ENCODE data around the gene PLIN4.
"Not testable (repeated sequence)": the region's sequence is repeated elsewhere in the genome, so short reads cannot be mapped to it uniquely, and the experiment has no call there.

The PLIN4 gene

DNA sequence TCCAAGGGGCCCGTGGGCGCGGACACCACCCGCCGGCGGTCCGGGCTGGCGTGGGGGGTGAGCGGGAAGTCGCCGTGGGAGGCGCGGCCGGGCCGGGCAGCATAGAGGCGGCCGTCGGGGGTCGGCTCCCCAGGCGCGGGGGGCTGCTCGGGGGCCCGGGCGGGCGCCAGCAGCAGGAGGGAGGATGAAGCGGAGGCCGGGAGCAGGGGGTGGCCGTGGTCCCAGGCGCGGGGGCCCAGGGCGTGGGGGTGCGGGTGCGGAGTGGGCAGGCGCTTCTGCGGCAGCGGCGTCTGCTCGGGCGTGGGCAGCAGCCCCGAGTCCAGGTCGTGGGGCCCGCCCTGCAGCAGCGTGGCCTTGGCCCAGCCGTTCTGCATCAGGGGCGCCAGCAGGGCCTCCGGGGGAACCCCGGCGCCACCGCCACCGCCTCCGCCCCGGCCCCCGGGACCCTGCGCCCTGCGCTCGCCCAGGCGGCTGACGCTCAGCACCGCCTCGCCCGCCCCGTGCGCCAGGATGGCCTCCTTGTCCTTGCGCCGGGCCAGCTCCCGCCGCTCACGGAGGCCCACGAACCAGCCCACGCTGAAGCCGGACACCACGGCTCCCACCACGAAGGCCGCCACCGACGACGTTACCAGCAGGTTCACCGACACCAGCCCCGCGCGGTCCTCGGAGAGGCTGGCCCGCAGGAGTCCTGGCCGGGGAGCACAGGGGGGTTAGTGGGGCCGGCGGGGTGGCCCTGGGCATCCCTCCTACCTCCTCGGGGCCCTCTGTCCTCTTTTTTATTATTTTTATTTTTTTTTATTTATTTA is 25.8 kb upstream of the PLIN4 start:
- DNase-seq (ENCODE audit: low read depth, low spot score), result no peak

DNA sequence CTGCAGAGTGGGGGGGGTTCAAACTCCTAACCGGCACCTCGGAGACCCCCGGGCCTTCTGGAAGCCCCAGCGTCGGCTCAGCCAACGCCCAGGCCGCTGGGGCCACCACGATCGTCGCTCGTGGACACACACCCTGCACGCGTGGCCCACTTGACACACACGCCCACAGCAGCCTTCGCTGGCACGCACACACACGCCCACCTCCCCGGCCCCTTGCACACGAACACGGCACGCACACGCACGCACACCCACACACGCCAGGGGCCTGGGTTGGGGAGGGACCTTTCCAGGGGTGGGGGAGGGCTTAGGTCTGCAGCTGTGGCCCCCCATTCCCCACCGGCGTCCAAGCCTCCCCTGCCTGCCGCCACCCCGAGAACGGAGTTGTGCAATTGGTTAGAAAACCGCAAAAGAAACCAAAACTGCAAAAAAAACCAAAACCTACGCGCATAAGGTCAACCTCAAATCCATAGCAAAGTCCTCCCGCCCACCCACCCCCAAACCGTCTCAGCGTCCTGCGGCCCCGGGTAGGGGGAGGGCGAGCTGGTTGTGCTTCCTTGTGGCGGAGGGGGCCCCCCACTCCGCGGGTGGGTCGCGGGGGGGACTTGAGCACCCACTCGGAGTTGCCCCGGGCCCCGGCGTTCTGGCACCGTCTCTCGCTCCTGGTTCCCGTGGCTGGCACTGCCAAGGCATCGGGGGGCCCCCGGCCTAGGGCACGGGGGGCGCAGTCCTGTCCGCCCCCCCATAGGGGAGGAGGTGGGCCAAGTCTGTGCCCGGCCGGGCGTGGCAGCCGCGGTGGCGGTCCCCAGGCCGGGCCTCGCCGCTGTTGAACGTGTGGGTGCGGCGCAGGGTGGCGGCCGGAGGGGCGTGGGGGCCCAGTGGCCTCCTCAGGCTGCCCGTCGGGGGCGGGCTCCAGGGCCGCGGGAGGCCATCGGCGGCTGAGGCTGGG is 24.9 kb upstream of the PLIN4 start:
- DNase-seq (ENCODE audit: low read depth, low spot score), result no peak

DNA sequence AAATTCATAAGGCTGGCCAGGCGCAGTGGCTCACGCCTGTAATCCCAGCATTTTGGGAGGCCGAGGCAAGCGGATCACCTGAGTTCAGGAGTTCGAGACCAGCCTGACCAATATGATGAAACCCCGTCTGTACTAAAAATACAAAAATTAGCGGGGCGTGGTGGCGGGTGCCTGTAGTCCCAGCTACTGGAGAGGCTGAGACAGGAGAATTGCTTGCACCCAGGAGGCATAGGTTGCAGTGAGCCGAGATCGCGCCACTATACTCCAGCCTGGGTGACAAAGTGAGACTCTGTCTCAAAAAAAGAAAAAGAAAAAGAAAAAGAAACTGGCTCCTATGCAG is 23.5 kb upstream of the PLIN4 start:
- DNase-seq (ENCODE audit: low read depth, low spot score), result not testable (repeated sequence)

DNA sequence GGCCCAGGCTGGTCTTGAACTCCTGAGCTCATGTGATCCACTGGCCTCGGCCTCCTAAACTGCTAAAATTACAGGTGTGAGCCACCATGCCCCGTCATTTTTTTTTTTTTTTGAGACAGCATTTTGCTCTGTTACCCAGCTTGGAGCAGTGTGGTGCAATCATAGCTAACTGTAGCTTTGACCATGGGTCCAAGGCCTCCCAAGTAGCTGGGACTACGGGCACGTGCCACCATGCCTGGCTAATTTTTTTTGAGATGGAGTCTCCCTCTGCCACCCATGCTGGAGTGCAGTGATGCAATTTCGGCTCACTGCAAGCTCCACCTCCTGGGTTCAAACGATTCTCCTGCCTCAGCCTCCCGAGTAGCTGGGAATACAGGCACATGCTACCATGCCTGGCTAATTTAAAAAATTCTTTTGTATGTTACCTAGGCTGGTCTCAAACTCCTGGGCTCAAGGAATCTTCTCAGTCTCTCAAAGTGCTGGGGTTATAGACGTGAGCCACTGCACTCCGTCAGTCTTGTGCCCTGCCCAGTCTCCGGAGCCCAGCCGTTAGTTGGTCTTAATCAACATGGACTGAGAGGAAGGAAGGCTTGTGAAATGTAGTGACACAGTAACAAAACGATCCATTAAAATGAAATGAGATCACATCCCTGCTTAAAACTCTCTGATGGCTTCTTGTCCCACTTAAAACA is 23.0 kb upstream of the PLIN4 start:
- DNase-seq (ENCODE audit: low read depth, low spot score), result no peak

DNA sequence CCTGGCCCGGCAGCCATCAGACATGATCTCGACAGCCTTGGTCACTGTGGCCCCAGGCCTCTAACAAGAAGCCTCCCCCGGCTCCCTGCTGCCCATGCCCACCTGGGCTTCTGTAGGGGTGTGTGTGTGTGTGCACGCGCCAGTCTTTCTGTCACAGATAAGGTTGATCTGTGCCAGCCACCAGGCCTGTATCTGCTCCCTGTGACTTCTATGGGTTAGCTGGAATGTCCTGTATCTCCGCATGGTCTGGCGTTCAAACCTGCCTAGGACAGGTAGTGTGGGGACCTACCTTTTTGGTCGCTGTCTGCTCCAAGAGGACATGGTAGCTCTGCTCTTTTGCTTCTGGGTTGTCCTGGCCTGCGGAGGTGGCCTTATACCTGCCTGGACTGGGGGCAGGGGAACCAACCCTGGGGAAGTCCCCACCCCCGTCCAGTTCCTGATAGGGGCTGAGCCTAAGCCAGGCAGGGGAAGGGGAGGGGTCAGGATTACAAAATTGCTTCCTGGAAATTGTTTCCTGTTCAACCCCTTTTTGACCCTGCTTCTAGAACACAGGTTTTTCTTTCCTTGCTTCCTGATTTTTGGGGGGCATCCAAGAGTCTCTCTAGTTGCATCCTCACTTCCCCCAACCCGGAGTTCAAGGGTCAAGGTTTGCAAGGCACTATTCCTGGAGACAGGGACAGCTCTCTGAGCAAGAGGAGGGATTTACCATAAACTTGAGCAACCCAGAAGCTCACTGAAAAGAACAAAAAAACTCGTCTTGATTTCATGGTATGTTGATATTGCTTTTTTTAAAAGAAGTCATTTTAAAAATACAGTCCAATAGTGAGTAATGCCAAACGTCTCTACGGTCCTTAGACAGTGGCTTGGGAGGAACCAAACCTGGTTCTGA is 21.7 kb upstream of the PLIN4 start, which contains the start of gene LRG1:
LRG1 (minus strand) TSS at position 344 of the 889 bp plus-strand sequence; CDS start at position 321, 23 bp downstream.
- no peak for DNase-seq (ENCODE audit: low read depth, low spot score)

DNA sequence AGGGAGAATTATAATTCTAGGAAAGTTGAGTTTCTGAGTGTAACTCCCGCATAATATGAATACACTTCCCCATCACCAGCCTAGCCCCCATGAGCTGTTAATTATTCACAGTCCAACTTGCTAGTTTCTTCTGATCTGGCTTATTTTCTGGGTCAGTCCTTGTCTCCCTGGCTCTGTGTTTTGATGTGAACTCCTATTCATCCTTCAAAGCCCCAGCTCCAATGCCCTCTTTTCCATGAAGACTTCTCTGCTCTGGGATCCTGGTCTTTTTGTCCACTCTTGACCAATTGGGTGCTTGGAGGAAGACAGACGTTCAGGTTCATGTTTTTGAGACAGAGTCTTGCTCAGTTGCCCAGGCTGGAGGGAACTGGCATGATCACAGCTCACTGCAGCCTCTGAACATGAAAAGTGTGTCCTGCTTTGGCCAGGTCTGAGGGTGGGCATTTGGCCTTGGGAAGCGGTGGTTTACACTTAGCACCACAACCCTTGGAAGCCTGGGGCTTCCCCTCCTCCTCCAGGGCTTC is 20.9 kb upstream of the PLIN4 start:
- DNase-seq (ENCODE audit: low read depth, low spot score), result no peak

DNA sequence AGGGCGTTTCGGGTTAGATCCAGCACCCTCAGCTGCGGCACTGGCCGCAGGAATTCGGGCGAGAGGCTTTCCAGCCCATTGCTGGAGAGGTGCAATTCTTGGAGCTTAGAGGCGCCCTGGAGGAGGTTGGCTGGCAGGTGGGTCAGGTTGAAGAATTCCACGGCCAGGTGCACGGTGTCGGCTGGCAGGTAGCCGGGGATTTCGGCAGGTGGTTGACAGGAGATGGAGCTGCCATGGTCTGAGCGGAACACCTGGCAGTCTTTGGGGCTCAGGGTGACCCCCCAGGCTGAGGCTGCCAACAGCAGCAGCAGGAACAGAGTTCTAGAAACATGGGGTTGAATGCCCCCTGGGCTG is 20.3 kb upstream of the PLIN4 start:
- no peak for DNase-seq (ENCODE audit: low read depth, low spot score)

DNA sequence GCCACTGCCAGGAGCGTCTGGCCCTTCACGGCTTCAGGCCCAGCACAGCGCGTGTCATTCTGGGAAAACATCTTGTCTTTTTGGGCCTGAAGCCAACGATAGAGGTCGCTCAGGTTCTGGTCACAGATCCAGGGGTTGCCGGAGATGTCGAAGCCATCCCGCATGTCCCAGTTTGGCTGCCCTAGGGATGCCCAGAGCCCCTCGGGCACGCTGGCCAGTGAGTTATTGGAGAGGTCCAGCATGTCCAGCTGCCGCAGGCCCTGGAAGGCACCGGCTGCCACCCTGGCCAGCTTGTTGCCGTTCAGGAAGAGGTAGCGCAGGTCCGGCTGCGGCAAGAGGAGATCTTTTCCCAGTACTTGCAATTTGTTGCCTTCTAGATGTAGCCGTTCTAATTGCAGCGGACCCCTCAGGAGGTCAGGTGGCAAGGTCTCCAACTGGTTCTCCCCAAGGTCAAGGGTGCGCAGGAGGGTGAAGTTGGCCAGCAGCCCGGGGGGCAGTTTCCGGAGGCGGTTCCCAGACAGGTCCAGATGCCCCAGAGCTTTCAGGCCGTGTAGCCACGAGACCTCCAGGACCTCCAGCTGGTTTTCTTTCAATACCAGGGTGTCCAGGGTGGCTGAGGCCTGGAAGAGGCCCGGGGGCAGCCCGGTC is 19.8 kb upstream of the PLIN4 start:
- no peak for DNase-seq (ENCODE audit: low read depth, low spot score)

DNA sequence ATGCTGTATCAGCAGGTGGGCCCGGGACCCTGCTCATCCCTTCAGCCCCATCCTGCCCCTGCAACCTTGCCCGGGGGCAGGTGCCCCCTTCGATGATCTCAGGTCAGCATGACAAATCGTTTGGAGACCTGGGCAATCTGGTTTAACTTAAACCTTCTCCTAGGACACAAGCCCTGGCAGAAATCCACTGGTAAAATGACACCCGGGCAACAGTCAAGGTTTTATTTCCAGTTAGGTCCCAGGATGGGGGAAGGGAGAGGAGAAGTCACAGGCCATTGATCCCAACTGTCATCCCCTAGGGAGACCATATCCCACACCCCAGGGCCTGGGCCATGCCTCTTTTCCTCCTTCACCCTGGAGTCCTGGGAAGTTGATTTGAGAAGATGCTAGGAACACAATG is 18.5 kb upstream of the PLIN4 start:
- DNase-seq (ENCODE audit: low read depth, low spot score), result no peak

DNA sequence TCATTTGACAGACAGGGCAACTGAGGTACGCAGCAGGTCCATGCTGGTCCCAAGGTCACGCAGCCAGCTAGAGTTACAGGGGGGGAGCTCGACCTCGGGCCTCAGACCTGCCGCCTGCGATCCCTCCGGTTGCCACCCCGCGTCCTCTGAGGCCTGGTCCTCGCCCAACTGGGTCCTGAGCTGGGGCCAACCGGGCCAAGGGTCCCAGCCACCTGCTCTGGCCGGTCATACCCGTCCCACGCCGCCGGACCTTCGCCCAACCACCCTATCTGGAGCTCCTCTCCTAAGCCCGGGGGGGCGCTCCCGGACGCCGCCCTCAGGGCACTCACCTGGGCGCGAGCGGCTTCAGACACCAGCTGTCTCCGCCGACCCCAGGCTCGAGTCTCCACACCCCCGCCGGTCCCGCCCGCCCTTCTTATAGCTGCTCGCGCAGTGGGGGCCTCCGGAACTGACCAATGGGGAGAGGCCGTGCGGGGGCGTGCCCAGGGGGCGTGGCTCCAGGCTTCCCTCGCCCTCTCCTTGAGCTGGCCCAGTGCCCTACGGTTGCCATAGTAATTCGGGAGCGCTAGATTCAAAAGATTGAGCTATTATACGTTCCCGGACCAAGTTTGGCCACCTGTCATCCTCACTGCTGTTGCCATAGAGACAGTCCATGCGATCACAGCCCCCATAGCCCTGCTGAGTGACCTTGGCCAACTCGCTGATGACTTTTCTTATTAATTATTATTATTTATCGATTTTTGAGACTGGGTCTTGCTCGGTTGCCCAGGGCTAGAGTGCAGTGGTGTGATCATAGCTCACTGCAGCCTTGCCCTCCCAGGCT is 16.8 kb upstream of the PLIN4 start, which contains the start of gene PLIN5:
PLIN5 (minus strand) TSS at position 389 of the 823 bp plus-strand sequence. CDS start 1,150 bp downstream, outside the sequence.
- no peak for DNase-seq (ENCODE audit: low read depth, low spot score)

DNA sequence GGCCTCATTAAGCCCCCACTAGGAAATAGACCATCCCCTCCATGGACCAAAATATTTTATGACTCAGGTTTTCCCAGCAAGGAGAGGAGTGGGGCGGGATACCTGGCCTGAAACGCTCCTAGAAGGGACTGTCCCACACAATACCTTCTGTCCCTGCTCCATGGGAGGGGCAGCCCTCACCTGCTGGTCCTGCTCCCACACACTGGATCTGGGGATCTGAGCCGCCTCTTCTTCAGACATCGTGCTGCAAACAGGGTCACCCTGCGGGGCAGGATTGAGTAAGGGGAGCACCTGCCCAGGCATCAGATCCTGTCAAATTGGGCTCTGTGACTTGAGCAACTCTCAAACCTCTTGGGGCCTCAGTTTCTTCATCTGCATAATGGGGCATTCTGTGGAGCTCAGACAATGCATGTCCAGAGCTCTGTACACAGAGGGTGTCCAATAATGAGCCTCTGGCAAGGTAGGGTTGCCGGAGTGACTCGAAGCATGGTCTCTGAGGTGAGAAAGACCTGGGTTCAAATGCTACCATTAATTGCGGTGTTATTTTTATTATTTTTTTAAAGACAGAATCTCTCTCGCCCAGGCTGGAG is 15.6 kb upstream of the PLIN4 start:
- DNase-seq (ENCODE audit: low read depth, low spot score), result no peak

DNA sequence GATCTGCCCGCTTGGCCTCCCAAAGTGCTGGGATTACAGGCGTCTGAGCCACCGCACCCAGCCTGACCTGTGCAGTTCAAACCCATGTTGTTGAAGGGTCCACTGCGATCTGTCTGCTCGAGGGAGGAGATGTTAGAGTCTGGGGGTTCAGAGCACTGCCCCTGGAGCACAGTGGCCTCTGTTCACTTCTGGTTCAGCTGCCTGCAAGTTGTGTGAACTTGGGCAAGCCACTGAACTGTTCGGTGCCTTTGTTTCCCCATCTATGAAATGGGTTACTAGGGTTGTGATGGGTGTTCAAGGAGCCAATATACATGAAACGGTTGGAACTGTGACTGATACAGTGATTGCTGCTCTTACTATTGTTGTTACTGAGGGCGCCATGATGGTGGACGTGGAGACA is 15.0 kb upstream of the PLIN4 start:
- no peak for DNase-seq (ENCODE audit: low read depth, low spot score)

DNA sequence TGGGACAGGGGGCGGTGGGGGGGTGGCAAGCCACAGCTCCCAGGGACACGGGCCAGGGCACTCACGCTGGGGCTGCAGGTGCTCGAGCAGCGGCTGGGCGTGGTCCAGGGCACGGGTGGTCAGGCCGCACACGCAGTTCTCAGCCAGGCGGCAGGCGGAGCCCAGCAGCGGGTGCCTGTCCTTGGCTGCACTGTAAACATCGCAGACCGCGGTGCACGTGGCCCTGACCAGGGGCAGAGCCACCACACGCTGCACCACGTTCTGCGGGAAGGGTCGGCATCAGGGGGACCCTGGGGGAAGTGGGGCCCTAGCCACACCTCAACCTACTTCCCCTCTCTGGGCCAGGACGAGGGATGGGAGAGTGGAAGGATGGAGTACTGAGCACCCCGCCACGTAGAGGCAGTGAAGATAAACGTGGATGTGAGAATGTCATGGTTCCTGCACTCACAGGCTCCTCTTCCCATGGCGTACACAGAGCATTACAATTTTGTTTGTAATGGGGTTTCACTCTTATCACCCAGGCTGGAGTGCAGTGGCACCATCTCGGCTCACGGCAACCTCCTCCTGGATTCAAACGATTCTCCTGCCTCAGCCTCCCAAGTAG is 13.4 kb upstream of the PLIN4 start:
- no peak for DNase-seq (ENCODE audit: low read depth, low spot score)

DNA sequence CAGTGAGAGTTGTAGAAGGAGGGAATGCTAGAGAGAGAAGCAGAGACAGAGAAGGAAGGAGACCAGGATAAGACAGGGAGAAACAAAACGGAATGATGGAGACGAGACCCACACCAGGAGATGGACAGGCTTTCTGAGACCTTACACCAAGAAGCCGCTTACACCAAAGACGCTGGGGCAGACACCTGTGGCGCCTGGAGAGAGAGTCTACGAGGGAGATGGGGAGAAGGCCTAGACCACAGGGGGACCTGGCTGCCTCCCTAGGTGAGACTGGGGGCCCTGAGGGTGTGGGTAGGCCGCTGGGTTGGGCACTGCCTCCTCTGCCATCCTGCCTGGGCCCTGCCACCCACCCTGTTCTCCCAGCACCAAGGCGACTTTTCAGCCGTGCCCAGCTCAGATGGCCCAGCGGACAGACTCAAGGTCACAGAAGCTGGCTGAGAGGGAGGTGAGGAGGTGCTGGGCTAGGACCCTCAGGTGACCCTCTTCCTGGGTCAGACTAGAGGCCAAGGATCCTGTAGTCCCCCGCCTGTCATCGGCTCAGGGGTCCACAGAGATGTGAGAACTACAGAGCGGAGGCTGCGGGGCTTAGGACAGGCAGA is 11.7 kb upstream of the PLIN4 start:
- no peak for DNase-seq (ENCODE audit: low read depth, low spot score)

DNA sequence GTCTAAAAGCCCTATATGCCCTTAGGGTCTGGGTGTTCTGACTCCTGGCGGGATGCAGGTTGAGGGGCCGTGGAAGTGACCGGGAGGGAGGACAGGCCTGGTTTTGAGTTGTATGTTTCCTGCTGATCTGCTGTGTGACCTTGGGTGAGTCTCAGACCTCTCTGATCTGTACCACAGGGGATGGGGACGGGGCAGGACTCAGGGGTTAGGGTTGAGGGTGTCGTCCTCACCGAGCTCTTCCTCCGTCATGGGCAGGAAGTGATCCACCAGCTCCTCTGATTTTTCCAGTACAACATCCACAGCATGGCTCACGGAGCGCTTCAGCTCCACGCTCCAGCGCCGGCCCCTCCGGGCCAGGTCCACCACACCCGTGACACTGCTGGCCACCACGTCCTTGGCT is 10.6 kb upstream of the PLIN4 start:
- DNase-seq (ENCODE audit: low read depth, low spot score), result no peak

DNA sequence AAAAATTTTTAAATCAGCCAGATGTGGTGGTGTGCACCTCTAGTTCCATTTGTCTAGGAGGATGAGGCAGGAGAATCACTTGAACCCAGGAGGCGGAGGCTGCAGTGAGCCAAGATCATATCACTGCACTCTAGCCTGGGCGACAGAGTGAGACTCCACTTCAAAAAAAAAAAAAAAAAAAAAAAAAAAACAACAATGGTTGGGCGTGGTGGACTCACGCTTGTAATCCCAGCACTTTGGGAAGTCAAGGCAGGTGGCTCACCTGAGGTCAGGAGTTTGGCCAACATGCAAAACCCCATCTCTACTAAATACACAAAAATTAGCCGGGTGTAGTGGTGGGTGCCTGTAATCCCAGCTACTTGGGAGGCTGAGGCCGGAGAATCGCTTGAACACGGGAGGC is 9.1 kb upstream of the PLIN4 start:
- not testable (repeated sequence) for DNase-seq (ENCODE audit: low read depth, low spot score)

DNA sequence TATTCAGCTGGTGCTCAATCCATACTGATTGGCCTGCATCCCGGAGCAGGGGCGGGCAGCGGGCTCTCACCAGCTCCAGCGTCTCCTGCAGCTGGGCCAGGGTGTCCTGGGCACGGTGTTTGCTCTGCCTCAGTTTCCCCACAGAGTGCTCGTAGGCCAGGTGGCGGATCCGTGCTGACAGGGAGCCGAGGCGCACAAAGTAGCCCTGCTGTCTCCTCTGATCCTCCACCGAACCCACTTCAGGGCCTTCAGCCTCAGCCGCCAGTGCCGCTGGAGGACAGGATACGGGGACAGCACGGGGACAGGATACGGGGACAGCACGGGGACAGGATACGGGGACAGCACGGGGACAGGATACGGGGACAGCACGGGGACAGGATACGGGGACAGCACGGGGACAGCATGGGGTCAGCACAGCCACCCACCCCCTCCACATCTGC is 7.3 kb upstream of the PLIN4 start:
- DNase-seq (ENCODE audit: low read depth, low spot score), result no peak
